K562 (cell line): ENCODE results near the gene WDR1. TPM values are rescaled to one million over a fixed set of nuclear protein-coding genes. Genes with fewer than 3 reads are reported as not detected.

ENCODE experiments used
- ATAC-seq: fragments of 200-7000 bp; cut with Tn5 transposase; 3 replicates; pipeline ENCODE4 v1.9.1; 2020; ENCODE audit warnings: moderate library complexity
- BruUV-seq: library from RNA; stranded (reverse); fragments of 400-500 nt; replicated peaks from 2 replicates; lab custom pipeline; 2021; lab: Mats Ljungman, UMichigan
- CTCF ChIA-PET: fragments of 300-600 bp; formaldehyde crosslinking; extraction: SDS; loops from one replicate; lab custom pipeline; 2021; ENCODE audit warnings: low intra/inter-chr PET ratio; lab: Yijun Ruan, JAX
- POLR2A ChIA-PET: fragments of 300-600, 350-650 bp; sonication (Branson Sonifier 250); formaldehyde crosslinking; extraction: SDS; loops from one replicate; lab custom pipeline; 2021; ENCODE audit warnings: antibody characterized with exemption, inconsistent platforms; lab: Yijun Ruan, JAX
- DNase-seq, 4 experiments: peaks; one replicate each; pipeline versions ENCODE4 v3.0.0 to v3.0.0-alpha.2; 2011 to 2018; ENCODE audit warnings: low spot score in 3 of 4, mixed read lengths in 3 of 4; ENCODE audit errors: extremely low read depth in 1 of 4
- FAIRE-seq: peaks from 2 replicates; lab custom pipeline; 2011; peaks lifted over from hg19 to GRCh38; lab: Jason Lieb, UNC
- H2AFZ ChIP-seq: 2 replicates; pipeline ENCODE4 v1.6.0; 2011; ENCODE audit warnings: low read depth, low read length, control low read depth, inconsistent platforms
- H3K27ac ChIP-seq: fragments of 200-600 bp; 3 replicates; pipeline ENCODE4 v1.8.0; 2011; ENCODE audit warnings: low read depth, mild to moderate bottlenecking, control low read depth, inconsistent platforms, low read length, moderate library complexity, mixed read lengths; ENCODE audit errors: extremely low read depth
- H3K27me3 ChIP-seq, 2 experiments: fragments of 300-600 bp in 1 of 2; 2 replicates in 1 of 2; 3 replicates in 1 of 2; pipeline versions ENCODE4 v1.6.0 to v1.8.0; 2011; ENCODE audit warnings: inconsistent platforms in 2 of 2, low read length in 2 of 2, mild to moderate bottlenecking in 1 of 2, mixed read lengths in 1 of 2, moderate library complexity in 1 of 2; ENCODE audit not compliant: control insufficient read depth in 2 of 2, insufficient read depth in 2 of 2
- H3K36me3 ChIP-seq: fragments of 300-600 bp; 3 replicates; pipeline ENCODE4 v1.8.0; 2011; ENCODE audit warnings: mild to moderate bottlenecking, low read length, inconsistent platforms; ENCODE audit not compliant: control insufficient read depth, insufficient read depth
- H3K4me1 ChIP-seq, 2 experiments: fragments of 200-600 bp in 1 of 2; replicated peaks in 1 of 2; 2 replicates in 1 of 2; 3 replicates in 1 of 2; pipeline versions ENCODE4 v1.5.1 to v1.8.0; 2011; ENCODE audit warnings: inconsistent platforms in 2 of 2, low read length in 2 of 2, mild to moderate bottlenecking in 1 of 2, mixed read lengths in 1 of 2, moderate library complexity in 1 of 2; ENCODE audit not compliant: control insufficient read depth in 2 of 2, insufficient read depth in 2 of 2
- H3K4me2 ChIP-seq: 2 replicates; pipeline ENCODE4 v1.6.1; 2011; ENCODE audit warnings: low read length, control low read depth, inconsistent platforms, mixed read lengths; ENCODE audit not compliant: insufficient read depth
- H3K4me3 ChIP-seq: fragments of 200-600 bp; sonication (generic), shearing (Covaris generic); 2 replicates; pipeline ENCODE4 v1.5.1; 2016; ENCODE audit warnings: control low read depth, inconsistent platforms
- H3K79me2 ChIP-seq: fragments of 200-600 bp; 3 replicates; pipeline ENCODE4 v1.8.0; 2011; ENCODE audit warnings: low read length, inconsistent platforms; ENCODE audit not compliant: control insufficient read depth, insufficient read depth
- H3K9ac ChIP-seq, 2 experiments: 2 replicates each; pipeline versions ENCODE4 v1.6.0 to v1.6.1; 2011; ENCODE audit warnings: low read depth in 2 of 2, low read length in 2 of 2, control low read depth in 1 of 2, inconsistent platforms in 1 of 2, mild to moderate bottlenecking in 1 of 2, mixed read lengths in 1 of 2; ENCODE audit not compliant: insufficient read depth in 1 of 2
- H3K9me1 ChIP-seq: one replicate; pipeline ENCODE4 v1.6.0; 2011; ENCODE audit warnings: inconsistent platforms, mild to moderate bottlenecking, low read length, moderate library complexity; ENCODE audit not compliant: control insufficient read depth, insufficient read depth
- H3K9me3 ChIP-seq: replicated peaks from 2 replicates; pipeline ENCODE4 v1.5.1; 2011; ENCODE audit warnings: low read depth, low read length, inconsistent platforms; ENCODE audit not compliant: control insufficient read depth, insufficient read depth
- H4K20me1 ChIP-seq: replicated peaks from 2 replicates; pipeline ENCODE4 v1.6.1; 2011; ENCODE audit warnings: low read length, inconsistent platforms, mixed read lengths; ENCODE audit not compliant: control insufficient read depth, insufficient read depth
- CC2D1A ChIP-seq: fragments of 450-650 bp; IDR thresholded peaks from 2 replicates; pipeline ENCODE4 v1.6.1; 2017; ENCODE audit warnings: mild to moderate bottlenecking
- MIER1 ChIP-seq: fragments of 450-650 bp; IDR thresholded peaks from 2 replicates; pipeline ENCODE4 v1.6.1; 2016; ENCODE audit warnings: antibody characterized with exemption, mild to moderate bottlenecking, low read depth
- POLR2G ChIP-seq: fragments of 200-400 bp; formaldehyde crosslinking; IDR thresholded peaks from 2 replicates; pipeline ENCODE4 v1.6.1; 2017; ENCODE audit warnings: low read depth, mild to moderate bottlenecking, antibody characterized with exemption, low read length, moderate library complexity
- RBFOX2 ChIP-seq: fragments of 200-400 bp; formaldehyde crosslinking; IDR thresholded peaks from 2 replicates; pipeline ENCODE4 v1.6.1; 2017; ENCODE audit warnings: low read depth, mild to moderate bottlenecking, low read length, moderate library complexity
- RBM22 ChIP-seq: fragments of 200-400 bp; formaldehyde crosslinking; IDR thresholded peaks from 2 replicates; pipeline ENCODE4 v1.6.1; 2018; ENCODE audit warnings: low read length, low read depth; ENCODE audit not compliant: poor library complexity, severe bottlenecking
- TCF15 ChIP-seq: fragments of 250-450 bp; sonication (Bioruptor Pico); IDR thresholded peaks from 2 replicates; pipeline ENCODE4 v1.8.0; 2022; ENCODE audit warnings: moderate library complexity, mild to moderate bottlenecking, inconsistent platforms
- ZNF639 ChIP-seq, 2 experiments: fragments of 200-800 bp in 1 of 2; sonication (Bioruptor generic) in 1 of 2; sonication (generic) in 1 of 2; formaldehyde crosslinking in 1 of 2; IDR thresholded peaks in 1 of 2; conservative IDR thresholded peaks in 1 of 2; 2 replicates each; pipeline versions ENCODE4 v1.5.0 to v1.6.1; 2016 to 2020; ENCODE audit warnings: missing compliant biosample characterization in 1 of 2, missing genetic modification characterization in 1 of 2, missing genetic modification reagents in 1 of 2
- WGBS: fragments of 100-300 bp; shearing (Covaris generic); methylation state at CpG from one replicate; pipeline ENCODE4 v1.1.6; 2016; ENCODE audit warnings: low coverage, mixed read lengths; ENCODE audit not compliant: insufficient coverage; ENCODE audit errors: missing lambda C conversion rate; 5-methylcytosine and 5-hydroxymethylcytosine counted together
- in situ Hi-C: fragments of 300-500 bp; cut with MboI; formaldehyde crosslinking; loops from 4 replicates; pipeline ENCODE4 v1.15.0; 2018; ENCODE audit warnings: inconsistent platforms, mixed read lengths
- intact Hi-C: fragments of 100-400 bp; cut with micrococcal nuclease; formaldehyde crosslinking; loops from 2 replicates; pipeline ENCODE4 v1.14.2; 2022
- polyA plus RNA-seq, 8 experiments: library from polyadenylated mRNA; depleted of rRNA in 4 of 8; stranded (reverse) in 5 of 8; unstranded in 3 of 8; fragments of >200 nt; fragmentation: Nextera tagmentation in 2 of 8; fragmentation: Illumina TruSeq in 1 of 8; extraction: Ambion mirVana in 2 of 8; extraction: Trizol in 1 of 8; gene quantifications; 2 replicates each; pipeline versions ENCODE4 v1.2.1 to v1.2.3, GENCODE V29; 2011 to 2014; ENCODE audit warnings: inconsistent platforms in 1 of 8, missing spikeins in 1 of 8
- total RNA-seq, 7 experiments: library from RNA; depleted of rRNA in 6 of 7; stranded (reverse); fragments of >200 nt in 6 of 7; fragmentation: Illumina TruSeq in 2 of 7; extraction: Trizol in 2 of 7; gene quantifications; 2 replicates each; pipeline versions ENCODE4 v1.2.1 to v1.2.3, GENCODE V29; 2011 to 2021; ENCODE audit warnings: low replicate concordance in 1 of 7

The WDR1 gene
- total and polyA plus RNA-seq, 9 of the 15 experiments (the other 6 are each of a cell fraction or from before 2014, with no cell fraction given), result 16.1 to 213 (median 125) TPM

- TF ChIP-seq CC2D1A, result no peak
- no peak for TF ChIP-seq ZNF639 (CRISPR knock-in tag; conservative IDR thresholded peaks at IDR 0.05 in 1 of 2, IDR thresholded peaks at IDR 0.05 in 1 of 2)
- TF ChIP-seq RBM22, result peak; percentile 30
- no peak for TF ChIP-seq TCF15
- TF ChIP-seq POLR2G, result peak; percentile 47; the same call in 1 of the 2 replicates
- no peak for TF ChIP-seq MIER1
- peak; percentile 40; the same call in 1 of the 2 replicates for TF ChIP-seq RBFOX2
- TF ChIP-seq, all 486 proteins: peak for 3
- Histone ChIP-seq H3K9me3 (no peaks in the 10 kb centered on the region), H3K36me3 (peaks cover 100% of the 10 kb centered on the region), H3K27ac (no peak overlapping the region), H3K4me1 (peaks cover 12 to 24% of the 10 kb centered on the region in 2 experiments; a peak in 4 of 5 replicates), H3K79me2 (peaks cover 48% of the 10 kb centered on the region), H4K20me1 (peaks cover 18% of the 10 kb centered on the region), H3K4me2 (no peak overlapping the region), H3K9ac (0 out of 4 replicates have a peak overlapping the region, but pooled peaks of 1 of the 2 experiments have one; percentile 43), H3K27me3 (no peaks in the 10 kb centered on the region), H3K9me1 (peaks cover 13% of the 10 kb centered on the region), H2AFZ (no peak overlapping the region), H3K4me3 (no peak overlapping the region)
- WGBS, result 94% methylated on average over 11 of the region's 11 CpGs
- ATAC-seq (no peak), FAIRE-seq (no peak), DNase-seq (no peak)
- intact Hi-C loops (no loop called here), in situ Hi-C loops (no loop called here)
- ChIA-PET POLR2A (interaction anchor here (1.1 to 1.5 kb wide), 2 partner anchors 9 to 15 kb away, joined by 5 to 6 read pairs; no protein-coding TSS in a partner anchor), CTCF (no interaction called here)
- BruUV-seq, result no TSS peak
These were observed 23.4 kb downstream of the WDR1 start for GRCh38 chr4:10093271-10093621.
